Lower lobe of right lung (tissue), 2 donors: ENCODE data around the gene REELD1. TPM values are rescaled to one million over a fixed set of nuclear protein-coding genes. Genes with fewer than 3 reads are reported as not detected.

ENCODE experiments used
- ATAC-seq, 2 donors: fragments of 200-7000 bp; cut with Tn5 transposase; one replicate each; pipeline ENCODE4 v1.9.1; 2020 to 2022; ENCODE audit warnings: mild to moderate bottlenecking in 2 of 2, moderate library complexity in 2 of 2
- DNase-seq: peaks from one replicate; pipeline ENCODE4 v3.0.0-alpha.2; 2020
- H3K27ac ChIP-seq: fragments of 200-600 bp; one replicate; pipeline ENCODE4 v1.8.0; 2022
- H3K27me3 ChIP-seq: fragments of 200-600 bp; one replicate; pipeline ENCODE4 v1.8.0; 2022; ENCODE audit warnings: low read depth
- H3K36me3 ChIP-seq: fragments of 200-600 bp; one replicate; pipeline ENCODE4 v1.8.0; 2022; ENCODE audit warnings: mild to moderate bottlenecking
- H3K4me1 ChIP-seq: fragments of 200-600 bp; one replicate; pipeline ENCODE4 v1.8.0; 2022
- H3K4me3 ChIP-seq: fragments of 200-600 bp; one replicate; pipeline ENCODE4 v1.8.0; 2022; ENCODE audit warnings: mild to moderate bottlenecking
- H3K9me3 ChIP-seq: fragments of 200-600 bp; one replicate; pipeline ENCODE4 v1.8.0; 2022
- CTCF ChIP-seq: fragments of 200-600 bp; IDR thresholded peaks from one replicate; pipeline ENCODE4 v1.8.0; 2022; ENCODE audit warnings: antibody characterized with exemption, mild to moderate bottlenecking
- intact Hi-C: fragments of 100-400 bp; cut with DNase I; formaldehyde crosslinking; loops from one replicate; pipeline ENCODE4 v1.11.0; 2022
- long read RNA-seq: library from polyadenylated mRNA; unstranded; transcript quantifications from one replicate; pipeline ENCODE4 v2.0.0, GENCODE V29; 2021
- total RNA-seq: library from RNA; stranded (reverse); fragmentation: NEBNext Ultra II Directional; extraction: Animal tissue kit (Norgen Biotek cat#: 25700); gene quantifications from one replicate; pipeline ENCODE4 v1.2.1, GENCODE V29; 2021
- donor health status: DM: no; HTN: yes; CAD: no; lungs with severe emphysema.

The REELD1 gene
- 0.35 TPM for total RNA-seq
- long read RNA-seq = 0 reads

GRCh38 chr4:146214238-146214637 lies at the start of gene REELD1:
Gene REELD1, plus strand, starts transcription at chr4:146214538. Its CDS starts 2,415 bp downstream, at chr4:146216953.
- no peak within 1 kb of the TSS for H3K27ac ChIP-seq
- no peaks in the 10 kb centered on the region for H3K36me3 ChIP-seq
- intact Hi-C loops = no loop called here
- H3K4me1 ChIP-seq = no peaks in the 10 kb centered on the region
- H3K4me3 ChIP-seq = no peak within 1 kb of the TSS
- no peaks in the 10 kb centered on the region for H3K9me3 ChIP-seq
- no peaks in the 10 kb centered on the region for H3K27me3 ChIP-seq
- no peak for DNase-seq
- no peak for ATAC-seq
- no peak for TF ChIP-seq CTCF

DNA sequence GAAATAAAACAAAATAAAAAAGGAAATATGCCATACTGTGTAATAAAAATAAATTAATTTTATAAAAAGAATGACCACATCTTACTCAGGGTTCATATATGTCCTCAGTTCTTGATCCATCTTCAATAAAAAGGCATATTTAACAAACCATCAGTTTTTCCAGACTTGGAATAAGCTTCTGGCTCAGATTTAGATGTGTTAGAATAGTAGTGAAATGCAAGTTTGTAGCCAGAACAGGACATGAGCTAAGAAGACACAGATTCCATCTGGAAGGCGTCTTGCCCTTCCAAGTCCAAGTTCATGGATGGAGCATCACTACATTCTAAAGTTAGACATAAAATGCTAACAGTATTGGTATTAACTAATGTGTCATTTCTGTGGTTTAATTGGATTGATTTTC lies 49.1 kb upstream of the REELD1 start:
- no peaks in the 10 kb centered on the region for H3K27me3 ChIP-seq
- H3K36me3 ChIP-seq = no peaks in the 10 kb centered on the region
- H3K27ac ChIP-seq = no peak overlapping the region
- ATAC-seq = no peak
- TF ChIP-seq CTCF = no peak
- H3K9me3 ChIP-seq = peaks cover 3% of the 10 kb centered on the region
- no peak for DNase-seq
- H3K4me1 ChIP-seq = no peaks in the 10 kb centered on the region
- intact Hi-C loops = no loop called here
- H3K4me3 ChIP-seq = no peak overlapping the region

DNA sequence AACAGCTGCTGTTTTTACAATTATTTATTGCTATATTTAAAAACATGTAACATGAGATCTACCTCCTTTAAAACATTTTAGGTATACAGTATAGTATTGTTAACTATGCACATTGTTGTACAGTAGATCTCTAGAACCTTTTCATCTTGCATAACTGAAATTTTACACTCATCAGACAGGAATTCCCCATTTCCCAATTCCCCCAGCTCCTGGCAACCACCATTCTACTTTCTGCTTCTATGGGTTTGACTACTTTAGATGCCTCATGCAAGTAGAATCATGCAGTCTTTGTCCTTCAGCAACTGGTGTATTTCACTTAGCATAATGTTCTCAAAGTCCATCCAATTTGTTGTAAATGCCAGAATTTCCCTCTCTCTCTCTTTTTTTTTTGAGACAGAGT lies 48.5 kb upstream of the REELD1 start:
- DNase-seq = no peak
- no peak overlapping the region for H3K4me3 ChIP-seq
- ATAC-seq = no peak
- no peak for TF ChIP-seq CTCF
- intact Hi-C loops = no loop called here
- H3K27ac ChIP-seq = no peak overlapping the region
- H3K36me3 ChIP-seq = no peaks in the 10 kb centered on the region
- no peaks in the 10 kb centered on the region for H3K27me3 ChIP-seq
- H3K9me3 ChIP-seq = peaks cover 3% of the 10 kb centered on the region
- H3K4me1 ChIP-seq = no peaks in the 10 kb centered on the region

- no peaks in the 10 kb centered on the region for H3K4me1 ChIP-seq
- no peak for TF ChIP-seq CTCF
- no peaks in the 10 kb centered on the region for H3K9me3 ChIP-seq
- no peak for ATAC-seq
- no peak for DNase-seq
- H3K4me3 ChIP-seq = no peak overlapping the region
- no peak overlapping the region for H3K27ac ChIP-seq
- intact Hi-C loops = no loop called here
- H3K36me3 ChIP-seq = no peaks in the 10 kb centered on the region
- H3K27me3 ChIP-seq = no peaks in the 10 kb centered on the region
These were observed 44.2 kb upstream of the REELD1 start for GRCh38 chr4:146170149-146170548.

DNA sequence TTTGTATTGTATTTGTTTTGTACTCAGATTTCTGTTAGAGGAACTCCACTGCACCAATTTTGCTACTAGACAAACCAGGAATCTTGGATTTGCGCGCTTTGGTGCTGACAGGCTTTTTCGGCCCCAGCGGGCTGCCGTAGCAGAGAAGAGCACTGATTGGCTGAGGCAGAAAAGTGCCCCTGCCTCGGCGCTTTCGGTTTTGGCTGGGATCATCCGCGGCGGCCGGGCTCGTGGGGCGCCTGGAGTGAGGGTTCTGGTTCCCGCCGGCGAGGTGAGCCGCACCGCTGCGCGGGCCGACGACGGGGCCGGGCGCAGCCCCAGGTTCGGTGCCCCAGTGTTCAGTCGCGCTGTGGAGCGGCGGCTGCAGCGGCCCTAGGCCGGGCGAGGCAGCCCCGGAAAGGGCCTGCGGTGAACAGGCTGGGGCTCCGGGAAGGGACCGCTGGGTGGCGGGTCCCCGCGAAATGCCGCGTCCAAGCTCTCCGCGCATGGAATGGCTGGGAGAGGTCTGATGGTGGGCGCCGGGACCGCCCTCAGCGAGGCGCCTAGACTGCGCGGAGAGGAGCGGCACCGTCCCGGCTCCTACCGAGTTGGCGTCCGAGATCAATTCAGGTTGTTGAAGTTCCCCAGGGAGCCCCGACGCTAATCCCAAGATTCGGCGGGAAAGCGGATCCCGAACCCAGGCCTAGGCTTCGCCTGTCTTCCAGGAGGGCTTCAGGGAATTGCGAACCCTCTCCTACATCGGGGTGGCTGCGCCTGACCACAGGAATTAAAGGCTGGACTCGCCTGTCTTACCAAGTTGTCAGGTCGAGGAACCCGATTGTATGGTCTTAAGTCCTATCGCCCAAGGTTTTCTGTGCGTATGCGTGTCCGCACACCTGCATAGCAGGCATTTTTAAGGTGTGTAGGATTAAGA lies 38.5 kb upstream of the REELD1 start, which contains the start of gene LSM6:
Gene LSM6, plus strand, starts transcription at position 178 of the 913 bp plus-strand sequence. CDS start 7,204 bp downstream, outside the sequence.
- peak; percentile 91 for DNase-seq
- intact Hi-C loops = no loop called here
- ATAC-seq = peak; percentile 97 to 99

More for the DNA sequence above, 38.5 kb upstream of the REELD1 start, which contains the start of gene LSM6:
- Histone ChIP-seq H3K9me3 (no peaks in the 10 kb centered on the region), H3K4me3 (peak within 1 kb of the TSS; percentile 82), H3K27me3 (no peaks in the 10 kb centered on the region), H3K27ac (peak within 1 kb of the TSS; percentile 96), H3K36me3 (no peaks in the 10 kb centered on the region), H3K4me1 (peaks cover 44% of the 10 kb centered on the region)
- TF ChIP-seq CTCF = peak; percentile 12
